DOHH2 (cell line): ENCODE data around the gene PM20D1.

ENCODE experiments used
- EZH2phosphoT487 ChIP-seq: fragments of 200-600 bp; sonication (generic); IDR thresholded peaks from 2 replicates; pipeline ENCODE4 v1.6.1; 2017; ENCODE audit warnings: borderline replicate concordance, mild to moderate bottlenecking, antibody characterized with exemption, low read length, moderate library complexity, mixed read lengths
- TF ChIP-seq, protein P1 (sequence below): fragments of 200-600 bp; sonication (generic); IDR thresholded peaks from one replicate; pipeline ENCODE4 v1.5.1; 2014; ENCODE audit warnings: antibody characterized with exemption, mild to moderate bottlenecking, low read depth, low read length; ENCODE audit not compliant: poor library complexity, severe bottlenecking

DNA sequence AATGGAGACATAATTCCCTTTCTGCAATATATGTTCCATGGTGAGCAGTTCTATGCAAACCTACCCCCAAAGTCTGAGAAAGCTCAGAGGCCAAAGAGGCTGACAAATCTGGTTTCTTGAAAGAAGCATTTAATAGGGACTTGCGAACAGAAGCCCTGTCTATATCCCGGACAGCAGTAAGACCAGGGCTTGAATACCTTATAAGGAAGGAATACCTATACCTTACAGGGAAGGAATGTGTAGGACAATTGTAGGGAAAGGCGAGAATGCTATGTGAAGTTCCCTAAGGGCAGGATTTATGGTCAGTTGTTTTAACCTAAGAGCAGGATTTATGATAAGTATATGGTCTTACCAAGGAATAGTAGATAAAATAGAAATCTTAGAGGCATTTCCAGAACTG lies 31.9 kb downstream of the PM20D1 start:
- TF ChIP-seq, protein P1, sequence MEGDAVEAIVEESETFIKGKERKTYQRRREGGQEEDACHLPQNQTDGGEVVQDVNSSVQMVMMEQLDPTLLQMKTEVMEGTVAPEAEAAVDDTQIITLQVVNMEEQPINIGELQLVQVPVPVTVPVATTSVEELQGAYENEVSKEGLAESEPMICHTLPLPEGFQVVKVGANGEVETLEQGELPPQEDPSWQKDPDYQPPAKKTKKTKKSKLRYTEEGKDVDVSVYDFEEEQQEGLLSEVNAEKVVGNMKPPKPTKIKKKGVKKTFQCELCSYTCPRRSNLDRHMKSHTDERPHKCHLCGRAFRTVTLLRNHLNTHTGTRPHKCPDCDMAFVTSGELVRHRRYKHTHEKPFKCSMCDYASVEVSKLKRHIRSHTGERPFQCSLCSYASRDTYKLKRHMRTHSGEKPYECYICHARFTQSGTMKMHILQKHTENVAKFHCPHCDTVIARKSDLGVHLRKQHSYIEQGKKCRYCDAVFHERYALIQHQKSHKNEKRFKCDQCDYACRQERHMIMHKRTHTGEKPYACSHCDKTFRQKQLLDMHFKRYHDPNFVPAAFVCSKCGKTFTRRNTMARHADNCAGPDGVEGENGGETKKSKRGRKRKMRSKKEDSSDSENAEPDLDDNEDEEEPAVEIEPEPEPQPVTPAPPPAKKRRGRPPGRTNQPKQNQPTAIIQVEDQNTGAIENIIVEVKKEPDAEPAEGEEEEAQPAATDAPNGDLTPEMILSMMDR, result no peak
- no peak for TF ChIP-seq EZH2phosphoT487
